GM12874 (cell line): ENCODE measurements around the gene DEPP1.

Experiments
- TF ChIP-seq, protein P1 (sequence below): IDR thresholded peaks from 2 replicates; pipeline ENCODE4 v1.5.1; 2011; ENCODE audit warnings: low read depth, mild to moderate bottlenecking, control low read depth, low read length, moderate library complexity; ENCODE audit not compliant: insufficient read depth

Gene DEPP1

DNA sequence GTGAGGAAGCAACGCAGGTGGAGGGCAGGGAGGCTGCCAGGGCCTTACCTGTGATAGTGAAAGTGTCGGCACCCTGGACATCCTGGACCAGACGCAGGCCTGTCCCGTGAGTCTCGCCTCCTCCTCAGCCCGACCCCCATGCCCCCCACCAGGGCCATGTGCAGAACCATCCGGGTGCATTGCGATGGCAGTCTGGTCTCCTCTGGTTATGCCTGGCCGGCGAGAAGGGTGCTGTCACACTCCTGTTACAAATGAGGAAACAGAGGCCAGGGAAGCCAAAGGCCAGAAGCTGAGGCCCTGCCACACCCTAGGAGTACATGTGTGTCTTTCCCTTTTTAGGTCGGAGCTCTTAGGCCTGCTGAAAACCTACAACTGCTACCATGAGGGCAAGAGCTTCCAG, 7.2 kb downstream of the DEPP1 start:
- TF ChIP-seq, protein P1, sequence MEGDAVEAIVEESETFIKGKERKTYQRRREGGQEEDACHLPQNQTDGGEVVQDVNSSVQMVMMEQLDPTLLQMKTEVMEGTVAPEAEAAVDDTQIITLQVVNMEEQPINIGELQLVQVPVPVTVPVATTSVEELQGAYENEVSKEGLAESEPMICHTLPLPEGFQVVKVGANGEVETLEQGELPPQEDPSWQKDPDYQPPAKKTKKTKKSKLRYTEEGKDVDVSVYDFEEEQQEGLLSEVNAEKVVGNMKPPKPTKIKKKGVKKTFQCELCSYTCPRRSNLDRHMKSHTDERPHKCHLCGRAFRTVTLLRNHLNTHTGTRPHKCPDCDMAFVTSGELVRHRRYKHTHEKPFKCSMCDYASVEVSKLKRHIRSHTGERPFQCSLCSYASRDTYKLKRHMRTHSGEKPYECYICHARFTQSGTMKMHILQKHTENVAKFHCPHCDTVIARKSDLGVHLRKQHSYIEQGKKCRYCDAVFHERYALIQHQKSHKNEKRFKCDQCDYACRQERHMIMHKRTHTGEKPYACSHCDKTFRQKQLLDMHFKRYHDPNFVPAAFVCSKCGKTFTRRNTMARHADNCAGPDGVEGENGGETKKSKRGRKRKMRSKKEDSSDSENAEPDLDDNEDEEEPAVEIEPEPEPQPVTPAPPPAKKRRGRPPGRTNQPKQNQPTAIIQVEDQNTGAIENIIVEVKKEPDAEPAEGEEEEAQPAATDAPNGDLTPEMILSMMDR, result no peak

- TF ChIP-seq, protein P1, result no peak
These were observed 7.7 kb downstream of the DEPP1 start for GRCh38 chr10:44970812-44971395.

DNA sequence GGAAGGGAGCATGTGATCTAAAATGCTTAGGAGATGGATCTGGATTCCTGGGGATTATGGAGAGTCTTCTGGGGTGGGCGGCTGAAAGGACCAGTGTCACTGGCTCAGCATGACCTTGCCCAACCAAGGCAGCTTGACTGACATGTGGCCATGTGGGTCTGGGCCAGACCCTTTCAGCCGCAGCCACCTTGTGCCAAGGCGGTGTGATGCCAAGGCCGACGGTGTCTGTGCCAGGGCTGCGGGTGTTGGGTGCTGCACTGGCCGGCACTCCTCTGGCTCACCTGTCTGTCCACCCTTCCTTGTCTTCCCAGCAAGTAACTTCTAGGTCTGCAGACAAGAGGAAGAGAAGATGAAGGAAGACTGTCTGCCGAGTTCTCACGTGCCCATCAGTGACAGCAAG, 8.8 kb downstream of the DEPP1 start:
- TF ChIP-seq, protein P1, result no peak

DNA sequence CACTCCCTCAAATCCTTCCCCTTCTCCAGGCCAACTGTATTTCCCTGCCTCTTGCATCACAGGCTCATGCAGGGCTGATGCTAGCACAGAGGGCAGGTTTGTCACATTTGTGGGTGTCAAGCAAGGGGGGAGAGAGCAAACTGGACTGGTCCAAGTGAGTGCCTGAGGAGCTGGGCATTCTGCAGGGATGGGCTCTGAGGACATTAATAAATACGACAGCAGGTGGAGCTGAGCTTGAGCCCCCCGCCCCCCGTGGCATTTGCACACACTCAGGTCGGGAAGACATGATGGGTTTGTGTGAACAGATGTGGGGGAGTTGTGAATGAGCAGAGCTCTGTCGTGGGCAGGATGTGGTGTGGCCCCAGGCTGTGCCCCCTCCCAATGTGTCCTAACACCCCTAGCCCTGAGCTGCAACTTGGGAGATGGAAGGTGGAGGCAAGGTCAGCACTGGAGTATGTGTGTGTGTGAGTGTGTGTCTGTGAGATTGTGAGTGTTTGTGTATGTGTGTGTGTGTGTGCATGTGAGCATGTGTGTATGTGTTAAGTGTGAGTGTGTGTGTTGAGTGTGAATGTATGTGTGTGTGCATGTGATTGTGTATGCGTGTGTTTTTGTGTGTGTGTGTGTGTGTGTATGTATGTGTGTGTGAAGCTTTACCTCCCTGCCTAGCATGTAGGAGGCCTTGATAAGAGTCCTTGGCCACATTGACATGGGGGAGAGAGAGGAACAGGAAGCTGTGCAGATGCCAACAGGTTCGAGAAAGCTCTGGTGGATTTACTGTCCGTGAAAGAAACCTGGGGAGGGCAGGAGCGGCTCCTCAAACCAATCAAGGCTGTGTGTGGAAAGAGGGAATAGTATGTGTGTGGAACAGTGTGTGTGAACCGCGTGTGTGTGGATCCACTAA, 9.9 kb downstream of the DEPP1 start:
- TF ChIP-seq, protein P1, result no peak

GRCh38 chr10:44968091-44968490, 10.5 kb downstream of the DEPP1 start:
- TF ChIP-seq, protein P1, result no peak

DNA sequence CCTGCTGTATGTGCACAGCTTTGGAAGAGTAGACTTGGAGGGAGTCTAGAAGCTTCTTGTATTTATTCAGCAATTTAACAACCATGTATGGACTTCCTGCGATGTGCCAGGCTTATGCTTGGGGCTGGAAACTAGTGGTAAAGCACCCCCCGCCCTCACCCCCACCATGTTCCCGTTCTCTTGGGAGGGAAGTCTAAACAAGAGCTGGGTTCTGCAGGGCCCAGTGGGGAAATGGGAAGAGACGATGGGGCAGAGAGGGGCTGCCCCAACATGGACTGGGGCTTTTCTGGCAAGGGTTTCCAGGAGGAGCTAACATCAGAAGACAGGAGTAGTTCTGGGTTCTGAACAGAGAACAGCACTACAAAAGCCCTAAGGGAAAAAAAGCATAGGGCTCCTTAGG, 11.0 kb downstream of the DEPP1 start:
- TF ChIP-seq, protein P1, result no peak

DNA sequence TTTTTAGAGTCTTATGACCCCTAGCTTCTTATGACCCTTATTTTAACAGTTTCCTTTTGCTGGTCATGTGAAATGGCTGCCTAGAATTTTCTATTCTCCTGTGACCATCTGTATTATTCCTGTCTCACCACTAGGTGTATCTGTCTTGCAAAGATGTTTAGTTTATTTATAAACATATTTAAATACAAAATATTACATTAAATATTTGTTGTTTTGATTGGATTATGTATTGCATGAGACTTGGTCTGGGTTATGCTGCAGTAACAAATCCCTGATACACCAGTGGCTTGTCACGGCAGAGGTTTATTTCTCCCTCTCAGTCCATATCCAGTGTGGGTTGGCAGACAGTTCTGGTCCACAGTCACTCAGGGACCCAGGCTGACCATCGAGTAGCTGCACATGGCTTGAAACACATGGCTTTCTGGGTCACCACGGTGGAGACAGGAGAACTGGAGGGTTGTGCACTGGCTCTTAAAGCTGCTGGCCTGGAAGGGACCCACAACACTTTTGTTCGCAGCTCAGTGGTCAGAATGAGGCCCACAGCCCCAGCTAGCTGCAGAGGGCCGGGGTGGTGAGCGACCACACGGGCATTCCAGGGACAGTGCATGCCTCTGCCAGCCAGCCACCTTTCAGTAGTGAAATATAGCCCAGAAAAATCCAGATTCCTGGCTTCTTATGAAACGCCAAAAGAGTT, 11.6 kb downstream of the DEPP1 start:
- TF ChIP-seq, protein P1, result no peak
